Measurements from ENCODE around the gene PTPRN2.
"Not testable (repeated sequence)": the region's sequence is repeated elsewhere in the genome, so short reads cannot be mapped to it uniquely, and the experiment has no call there.

The PTPRN2 gene

DNA sequence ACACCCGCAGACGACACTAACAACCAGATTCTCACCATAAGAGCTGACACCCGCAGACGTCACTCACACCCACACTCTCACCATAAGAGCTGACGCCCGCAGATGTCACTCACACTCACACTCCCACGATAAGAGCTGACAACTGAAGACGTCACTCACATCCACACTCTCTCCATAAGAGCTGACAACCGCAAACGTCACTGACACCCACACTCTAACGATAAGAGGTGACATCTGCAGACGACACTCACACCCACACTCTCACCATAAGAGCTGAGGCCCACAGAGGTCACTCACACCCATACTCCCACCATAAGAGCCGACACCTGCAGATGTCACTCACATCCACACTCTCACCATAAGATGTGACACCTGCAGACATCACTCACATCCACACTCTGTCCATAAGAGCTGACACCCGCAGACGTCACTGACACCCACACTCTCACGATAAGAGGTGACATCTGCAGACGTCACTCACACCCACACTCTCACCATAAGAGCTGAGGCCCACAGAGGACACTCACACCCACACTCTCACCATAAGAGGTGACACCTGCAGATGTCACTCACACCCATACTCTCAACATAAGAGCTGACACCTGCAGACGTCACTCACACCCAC is 255.7 kb downstream of the PTPRN2 start:
- not testable (repeated sequence) for DNase-seq

GRCh38 chr7:158329686-158330085 is 257.9 kb downstream of the PTPRN2 start:
- no peak for DNase-seq

GRCh38 chr7:158329014-158329610 is 258.5 kb downstream of the PTPRN2 start:
- DNase-seq, result no peak

GRCh38 chr7:158328376-158329013 is 259.1 kb downstream of the PTPRN2 start:
- no peak for DNase-seq

DNA sequence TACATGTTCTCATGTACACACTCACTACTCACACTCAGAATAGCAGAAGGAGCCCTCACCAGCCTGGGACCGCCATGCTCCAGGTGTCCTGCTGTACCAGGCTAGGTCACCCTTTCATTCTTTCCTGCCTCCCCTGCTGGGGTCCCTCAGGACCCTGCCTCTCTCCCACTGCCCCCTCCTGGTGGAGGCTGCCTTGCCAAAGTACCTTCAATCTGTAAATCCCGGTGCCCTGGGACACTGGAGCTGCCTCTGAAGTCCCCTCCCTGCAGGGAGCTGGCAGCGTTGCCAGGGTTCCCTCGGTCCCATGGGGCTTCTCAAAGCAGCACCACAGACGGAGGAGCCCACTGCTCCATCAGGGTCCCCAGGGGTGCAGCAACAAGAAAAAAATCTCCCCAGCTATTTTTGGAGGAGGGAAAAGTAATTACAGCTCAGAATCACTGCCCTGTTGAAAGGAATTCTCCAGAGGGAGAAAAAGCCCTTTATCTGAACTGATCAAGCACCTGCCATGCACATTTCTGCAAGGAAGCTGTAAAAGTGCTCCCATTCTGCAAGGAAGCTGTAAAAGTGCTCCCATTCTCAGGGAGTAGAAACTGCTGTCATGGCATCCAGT is 259.9 kb downstream of the PTPRN2 start:
- DNase-seq, result no peak

DNA sequence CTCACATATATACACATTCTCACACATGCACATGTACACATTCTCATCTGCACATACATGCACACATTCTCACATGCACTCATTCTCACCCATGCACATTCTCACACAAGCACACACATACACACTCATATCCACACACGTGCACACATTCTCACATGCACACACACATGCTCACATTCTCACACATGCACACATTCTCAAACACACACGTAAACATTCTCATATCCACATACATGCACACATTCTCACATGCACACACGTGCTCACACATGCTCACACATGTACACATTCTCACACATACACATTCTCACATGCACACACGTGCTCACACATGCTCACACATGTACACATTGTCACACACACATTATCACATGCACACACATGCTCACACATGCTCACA is 260.6 kb downstream of the PTPRN2 start:
- no peak for DNase-seq

DNA sequence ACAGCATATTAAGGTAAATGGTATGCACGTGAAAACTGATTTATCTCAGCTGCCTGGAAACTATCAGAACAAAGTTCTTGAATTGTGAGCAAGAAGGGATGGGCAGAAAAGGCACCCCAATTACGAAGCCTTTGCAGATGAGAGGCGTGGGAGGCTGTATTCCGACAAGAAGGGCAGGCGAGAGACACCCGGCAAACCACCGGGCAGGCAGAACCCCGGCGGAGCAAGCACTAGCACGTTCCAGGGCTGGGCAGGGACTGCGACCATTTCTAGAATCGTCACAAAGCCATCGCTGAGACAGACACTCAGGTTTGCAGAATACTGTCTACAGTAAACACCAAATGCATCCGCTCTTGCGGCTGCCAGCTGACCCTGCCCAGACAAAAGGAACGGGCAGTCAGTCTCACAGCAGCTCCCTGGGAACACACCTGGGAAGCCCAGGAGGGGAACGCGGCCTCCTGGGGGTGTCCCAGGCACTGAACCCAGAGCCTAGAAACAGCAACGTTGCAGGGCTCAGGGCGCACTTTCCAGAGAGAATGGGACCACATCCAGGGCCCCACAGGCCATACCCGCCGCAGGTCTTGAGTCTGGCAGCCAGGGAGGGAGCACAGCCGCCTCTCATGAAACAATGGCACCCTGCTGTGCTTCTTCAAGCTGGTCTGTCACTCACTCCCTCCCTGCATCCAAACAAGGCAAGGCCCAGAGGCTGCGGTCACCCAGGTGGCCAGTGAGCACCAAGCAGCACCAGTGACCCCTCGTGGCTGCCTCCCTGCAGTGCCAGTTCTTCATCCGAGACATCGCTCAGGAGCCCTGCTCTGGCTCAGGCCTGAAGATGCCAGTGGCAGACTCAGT is 261.9 kb downstream of the PTPRN2 start:
- peak; percentile 99 for DNase-seq

DNA sequence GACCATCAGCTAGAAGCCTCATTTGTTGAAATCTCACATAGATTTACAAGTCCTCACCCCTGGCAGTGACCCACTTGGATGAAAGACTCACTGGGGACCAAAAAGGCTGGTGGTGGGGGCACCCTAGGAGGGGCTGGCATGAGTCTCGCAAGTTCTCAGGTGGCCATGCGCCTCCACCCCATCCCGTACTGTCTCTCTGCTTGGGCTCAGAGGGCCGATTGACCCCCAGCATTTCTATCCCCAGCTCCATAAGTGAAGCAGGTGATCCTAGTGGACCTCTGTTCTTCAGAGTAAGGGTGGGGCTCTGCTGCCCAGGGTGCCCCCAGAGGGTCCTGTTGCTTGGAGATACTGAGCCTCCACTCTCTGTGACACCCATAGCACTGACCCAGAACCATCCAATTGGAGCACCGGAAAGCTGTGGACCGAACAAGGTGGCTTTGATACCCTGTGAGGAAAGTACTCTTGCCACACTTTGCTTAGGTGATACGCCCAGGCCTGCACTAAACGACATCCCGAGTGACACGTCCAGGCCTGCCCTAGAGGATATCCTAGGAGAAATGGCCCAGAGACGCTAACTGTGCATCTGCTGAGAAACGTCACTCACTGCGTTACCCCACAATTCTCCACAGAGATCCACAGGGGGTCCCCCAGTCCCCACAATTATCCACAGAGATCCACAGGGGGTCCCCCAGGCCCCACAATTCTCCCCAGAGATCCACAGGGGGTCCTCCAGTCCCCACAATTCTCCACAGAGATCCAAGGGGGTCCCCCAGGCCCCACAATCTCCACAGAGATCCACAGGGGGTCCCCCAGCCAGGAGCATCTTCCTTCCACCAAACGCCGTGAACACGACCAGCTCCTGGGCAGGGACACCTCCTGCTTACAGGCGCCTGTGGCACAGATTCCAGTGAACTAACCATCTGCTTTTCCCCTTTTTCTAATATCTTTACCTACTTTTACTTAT is 262.9 kb downstream of the PTPRN2 start:
- DNase-seq, result peak; percentile 67

DNA sequence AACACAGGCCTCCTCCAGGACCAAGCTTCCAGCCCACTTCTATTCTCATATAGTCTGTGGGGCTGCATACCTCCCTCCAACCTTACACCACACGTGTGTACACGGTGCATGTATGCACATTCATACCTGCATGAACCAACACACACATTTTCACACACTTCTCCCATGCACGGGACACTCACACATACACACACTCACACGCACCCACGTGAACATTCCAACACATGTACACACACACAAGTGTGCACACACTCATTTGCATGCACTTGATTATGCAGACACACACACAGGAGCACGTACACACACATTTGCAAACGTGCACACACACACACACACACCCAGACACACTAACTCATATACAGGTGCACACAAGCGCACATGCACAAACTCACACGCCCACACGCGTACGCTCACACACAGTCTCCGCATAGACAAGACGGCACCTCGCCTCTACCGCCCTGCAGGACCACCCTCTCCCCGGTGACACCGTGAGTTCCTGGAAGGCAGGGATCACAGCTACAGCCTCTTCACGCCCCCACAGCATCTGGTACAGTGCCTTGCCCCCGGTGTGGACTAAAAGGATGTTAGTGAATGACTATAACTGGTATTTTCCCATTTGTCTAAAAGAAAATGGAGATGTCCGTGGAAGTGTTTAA is 263.8 kb downstream of the PTPRN2 start:
- no peak for DNase-seq

- no peak for DNase-seq
Measured at GRCh38 chr7:158322616-158323530, 264.8 kb downstream of the PTPRN2 start.

DNA sequence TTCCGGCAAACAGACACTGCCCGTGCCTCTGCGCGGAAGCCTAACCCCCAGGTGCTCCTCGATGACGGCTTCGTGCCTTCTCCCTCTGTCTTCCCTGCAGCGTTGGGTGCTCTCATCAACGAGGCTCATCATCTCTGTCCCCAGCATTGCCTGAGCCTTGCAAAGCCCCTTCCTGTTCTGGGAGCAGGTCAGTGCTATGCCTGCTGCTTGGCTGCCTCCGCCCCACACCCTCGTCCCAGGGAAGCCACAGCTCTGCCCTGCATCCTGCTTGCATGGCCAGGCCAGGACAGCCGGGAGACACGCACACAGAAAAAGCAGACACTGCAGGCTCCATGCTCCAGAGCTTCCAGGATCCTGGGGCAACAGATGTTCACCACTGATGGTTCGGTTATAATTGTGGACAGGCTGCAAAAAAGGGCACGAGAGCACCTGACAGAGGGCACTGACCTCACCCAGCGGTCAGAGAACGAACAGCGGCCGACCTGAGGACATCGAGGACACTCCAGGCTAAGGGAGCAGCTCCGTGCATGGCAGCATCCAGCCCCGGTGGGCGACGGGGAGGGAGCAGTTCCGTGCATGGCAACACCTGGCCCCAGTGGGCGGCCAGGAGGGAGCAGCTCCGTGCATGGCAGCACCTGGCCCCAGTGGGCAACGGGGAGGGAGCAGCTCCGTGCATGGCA is 265.5 kb downstream of the PTPRN2 start:
- no peak for DNase-seq

DNA sequence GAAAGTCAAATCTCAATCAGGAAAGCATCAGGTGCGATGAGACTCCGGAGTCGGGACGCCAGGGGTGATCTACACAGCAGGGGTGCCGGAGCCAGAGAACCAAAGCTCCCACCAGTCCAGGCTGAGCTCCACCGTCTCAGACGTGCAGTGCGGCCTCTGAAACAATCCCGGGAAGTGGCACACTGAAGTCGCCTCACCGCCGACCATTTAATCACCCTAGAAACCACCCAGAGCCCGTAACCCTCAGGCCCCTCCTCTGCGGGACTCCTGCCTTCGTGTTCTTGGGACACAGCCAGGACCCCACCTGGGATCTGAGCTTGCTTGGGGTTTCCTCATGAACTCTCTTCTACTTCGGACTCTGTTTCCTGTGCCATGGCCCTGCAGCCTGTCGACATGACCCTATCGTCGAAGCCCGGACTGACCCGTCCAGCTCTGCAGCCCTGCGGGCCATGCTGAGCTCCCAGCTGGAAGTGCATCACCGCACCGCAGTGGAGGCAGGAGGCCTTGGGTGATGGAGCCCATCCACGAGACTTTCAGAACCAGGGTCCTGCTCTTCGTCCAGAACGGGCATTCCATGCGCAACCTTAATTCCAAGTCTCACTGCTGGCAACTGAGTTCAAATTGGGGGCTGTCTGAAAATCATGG is 266.4 kb downstream of the PTPRN2 start:
- no peak for DNase-seq

GRCh38 chr7:158320328-158320727 is 267.3 kb downstream of the PTPRN2 start:
- no peak for DNase-seq

- DNase-seq, result peak; percentile 44
Measured at GRCh38 chr7:158318511-158318913, 269.1 kb downstream of the PTPRN2 start.

DNA sequence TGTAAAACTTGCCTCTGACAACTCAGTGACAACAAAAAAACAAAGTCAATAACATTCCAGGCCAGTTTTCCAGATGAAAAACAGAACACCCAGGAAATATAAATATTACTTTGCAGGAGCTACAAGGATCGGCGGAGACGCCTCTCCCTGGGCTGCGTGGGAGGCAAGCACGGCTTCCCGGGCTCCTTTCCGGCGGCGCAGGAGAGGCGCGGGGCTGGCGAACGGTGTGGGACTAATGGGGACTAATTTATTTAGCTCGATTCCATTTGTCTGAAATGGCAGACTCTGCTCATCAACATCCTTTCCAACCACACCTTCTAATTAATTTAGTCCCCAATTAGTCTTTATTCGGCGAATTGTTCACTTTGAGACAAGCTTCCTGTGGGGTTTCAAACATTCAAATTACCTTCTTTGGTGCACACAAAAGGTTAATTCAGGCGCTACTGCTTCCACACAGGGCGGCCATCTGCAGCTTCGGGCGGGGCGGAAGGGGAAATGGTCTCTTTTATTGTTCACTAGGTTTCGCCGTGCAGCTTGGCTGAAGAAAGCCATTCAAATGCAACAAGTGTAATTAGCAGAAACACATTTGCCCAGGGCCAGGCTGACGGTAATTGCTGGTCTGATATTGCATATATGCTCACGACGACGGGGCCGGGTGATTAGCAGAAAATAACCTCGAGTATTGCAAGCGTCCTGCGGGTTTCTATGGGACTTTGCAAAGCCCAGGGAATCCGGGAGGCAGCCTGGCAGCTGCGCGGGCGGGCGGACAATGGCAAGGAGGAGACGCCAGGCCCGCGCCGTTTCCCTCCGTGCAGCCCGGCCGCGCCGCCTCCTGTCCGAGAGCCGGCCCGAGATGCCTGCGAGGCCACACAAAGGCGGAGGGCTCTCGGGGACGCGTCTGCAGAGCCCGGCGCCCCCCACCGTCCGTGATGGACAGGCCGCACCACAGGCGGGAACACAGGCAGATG is 270.1 kb downstream of the PTPRN2 start:
- peak; percentile 97 for DNase-seq

GRCh38 chr7:158316466-158317031 is 271.1 kb downstream of the PTPRN2 start:
- DNase-seq, result no peak

DNA sequence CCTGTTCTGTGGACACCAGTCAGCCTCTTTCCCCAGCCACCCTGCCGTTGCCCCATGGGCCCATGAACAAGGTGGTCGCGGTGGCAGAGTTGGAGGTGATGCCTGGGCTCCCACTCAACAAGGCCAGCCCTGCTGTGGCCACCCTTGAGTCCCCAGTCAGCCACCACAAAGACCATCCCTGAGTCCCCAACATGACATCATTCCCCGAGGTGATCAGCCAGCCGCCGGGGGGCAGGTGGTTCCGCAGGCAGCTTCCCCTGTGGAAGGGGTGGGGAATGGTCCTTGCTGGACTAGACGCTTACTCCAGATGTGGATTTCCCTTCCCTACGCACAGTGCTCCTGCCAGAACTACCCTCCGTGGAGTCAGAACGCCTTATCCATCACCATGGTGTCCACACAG is 271.7 kb downstream of the PTPRN2 start:
- DNase-seq, result no peak

Measured in NCI-H146 (cell line).